SK-N-SH (cell line): ENCODE results near the gene EXD2. TPM values are rescaled to one million over a fixed set of nuclear protein-coding genes. Genes with fewer than 3 reads are reported as not detected.

ENCODE experiments used
- CTCF ChIA-PET: fragments of 300-600, 350-600 bp; formaldehyde crosslinking; extraction: SDS; loops from one replicate; lab custom pipeline; 2021; lab: Yijun Ruan, JAX
- POLR2A ChIA-PET: fragments of 350-600 bp; sonication (Branson Sonifier 250); formaldehyde crosslinking; extraction: SDS; loops from one replicate; lab custom pipeline; 2020; ENCODE audit warnings: antibody characterized with exemption, inconsistent platforms; lab: Yijun Ruan, JAX
- DNase-seq: peaks from one replicate; pipeline ENCODE4 v3.0.0; 2012
- H2AFZ ChIP-seq: fragments of 200-600 bp; sonication (generic); 2 replicates; pipeline ENCODE4 v1.8.1; 2016; ENCODE audit warnings: antibody characterized with exemption, mild to moderate bottlenecking, low read depth
- H3F3A ChIP-seq: fragments of 200-600 bp; sonication (generic); replicated peaks from 2 replicates; pipeline ENCODE3; 2016; ENCODE audit warnings: antibody characterized with exemption, mild to moderate bottlenecking; ENCODE audit not compliant: insufficient read depth
- H3K27ac ChIP-seq, 2 experiments: fragments of 200-500 bp in 1 of 2; fragments of 200-600 bp in 1 of 2; sonication (Bioruptor generic) in 1 of 2; sonication (generic), shearing (Covaris generic) in 1 of 2; 2 replicates each; pipeline versions ENCODE4 v1.5.1 to v1.6.1; 2014 to 2016; ENCODE audit warnings: low read depth in 2 of 2, inconsistent platforms in 1 of 2, low read length in 1 of 2, mild to moderate bottlenecking in 1 of 2, mixed read lengths in 1 of 2
- H3K27me3 ChIP-seq: fragments of 200-600 bp; sonication (generic), shearing (Covaris generic); 2 replicates; pipeline ENCODE4 v1.6.1; 2016; ENCODE audit warnings: mixed run types; ENCODE audit not compliant: insufficient read depth
- H3K36me3 ChIP-seq, 2 experiments: fragments of 200-500 bp in 1 of 2; fragments of 200-600 bp in 1 of 2; sonication (Bioruptor generic) in 1 of 2; sonication (generic) in 1 of 2; replicated peaks in 1 of 2; 2 replicates each; pipeline versions ENCODE3 to v1.5.1; 2014 to 2016; ENCODE audit warnings: low read length in 1 of 2, mild to moderate bottlenecking in 1 of 2; ENCODE audit not compliant: insufficient read depth in 2 of 2, control insufficient read depth in 1 of 2
- H3K4me1 ChIP-seq, 2 experiments: fragments of 200-500 bp in 1 of 2; fragments of 200-600 bp in 1 of 2; sonication (Bioruptor generic) in 1 of 2; sonication (generic), shearing (Covaris generic) in 1 of 2; 2 replicates each; pipeline versions ENCODE4 v1.5.1 to v1.6.1; 2014 to 2016; ENCODE audit warnings: low read depth in 1 of 2, low read length in 1 of 2, mixed run types in 1 of 2; ENCODE audit not compliant: insufficient read depth in 2 of 2, control insufficient read depth in 1 of 2
- H3K4me2 ChIP-seq: fragments of 200-600 bp; sonication (generic), shearing (Covaris generic); 2 replicates; pipeline ENCODE4 v1.6.1; 2017; ENCODE audit warnings: mixed run types
- H3K4me3 ChIP-seq, 2 experiments: fragments of 200-500 bp in 1 of 2; fragments of 200-600 bp in 1 of 2; sonication (Bioruptor generic) in 1 of 2; sonication (generic), shearing (Covaris generic) in 1 of 2; 2 replicates each; pipeline versions ENCODE4 v1.5.1 to v1.8.1; 2014 to 2016; ENCODE audit warnings: low read depth in 2 of 2, inconsistent platforms in 1 of 2, low read length in 1 of 2, mild to moderate bottlenecking in 1 of 2, mixed read lengths in 1 of 2, moderate library complexity in 1 of 2
- H3K79me2 ChIP-seq: fragments of 200-600 bp; sonication (generic); 2 replicates; pipeline ENCODE4 v1.8.1; 2017; ENCODE audit warnings: mild to moderate bottlenecking; ENCODE audit not compliant: insufficient read depth
- H3K9ac ChIP-seq: fragments of 200-600 bp; sonication (generic); 2 replicates; pipeline ENCODE4 v1.6.1; 2017; ENCODE audit warnings: mixed run types
- H3K9me2 ChIP-seq: fragments of 200-600 bp; sonication (generic); 2 replicates; pipeline ENCODE4 v1.6.1; 2017; ENCODE audit warnings: mixed run types
- H3K9me3 ChIP-seq: fragments of 200-600 bp; sonication (generic); 2 replicates; pipeline ENCODE4 v1.6.1; 2017; ENCODE audit warnings: mixed run types, mild to moderate bottlenecking, moderate library complexity
- H4K20me1 ChIP-seq: fragments of 200-600 bp; sonication (generic); 2 replicates; pipeline ENCODE4 v1.6.1; 2017; ENCODE audit warnings: mild to moderate bottlenecking, mixed run types; ENCODE audit not compliant: insufficient read depth
- CHD2 ChIP-seq: fragments of 150-350 bp; IDR thresholded peaks from 2 replicates; pipeline ENCODE4 v1.6.1; 2018; ENCODE audit warnings: low read length; ENCODE audit not compliant: partially characterized antibody
- CTCF ChIP-seq: fragments of 200-600 bp; sonication (generic); IDR thresholded peaks from 2 replicates; pipeline ENCODE4 v1.6.1; 2017; ENCODE audit warnings: antibody characterized with exemption, mild to moderate bottlenecking, moderate library complexity
- EP300 ChIP-seq, 2 experiments: IDR thresholded peaks; 2 replicates each; pipeline versions ENCODE4 v1.4.0 to v1.6.1; 2012; ENCODE audit warnings: borderline replicate concordance in 1 of 2, low read depth in 1 of 2, low read length in 1 of 2
- FOSL2 ChIP-seq: IDR thresholded peaks from 2 replicates; pipeline ENCODE4 v1.4.0; 2012; ENCODE audit warnings: low read depth, mild to moderate bottlenecking, moderate library complexity, borderline replicate concordance
- FOXJ3 ChIP-seq: sonication (generic); formaldehyde crosslinking; IDR thresholded peaks from 2 replicates; pipeline ENCODE4 v1.5.1; 2020; ENCODE audit warnings: mild to moderate bottlenecking, missing genetic modification reagents
- JUND ChIP-seq: IDR thresholded peaks from 2 replicates; pipeline ENCODE4 v1.4.0; 2012
- MXI1 ChIP-seq: IDR thresholded peaks from 2 replicates; pipeline ENCODE4 v1.6.1; 2012; ENCODE audit warnings: mild to moderate bottlenecking, low read depth, low read length, improper control_type of control experiment
- NFIC ChIP-seq: IDR thresholded peaks from 2 replicates; pipeline ENCODE4 v1.4.0; 2012; ENCODE audit warnings: borderline replicate concordance
- POLR2AphosphoS5 ChIP-seq: IDR thresholded peaks from 2 replicates; pipeline ENCODE4 v1.6.1; 2012; ENCODE audit warnings: low read depth, low read length
- RAD21 ChIP-seq: IDR thresholded peaks from 2 replicates; pipeline ENCODE4 v1.6.1; 2012; ENCODE audit warnings: mild to moderate bottlenecking, low read length
- RCOR1 ChIP-seq: fragments of 150-350 bp; IDR thresholded peaks from 2 replicates; pipeline ENCODE4 v1.6.1; 2017; ENCODE audit warnings: antibody characterized with exemption, low read length
- RFX5 ChIP-seq: IDR thresholded peaks from 2 replicates; pipeline ENCODE4 v1.6.1; 2012; ENCODE audit warnings: mild to moderate bottlenecking, improper control_type of control experiment, low read length
- SIN3A ChIP-seq: IDR thresholded peaks from 2 replicates; pipeline ENCODE4 v1.6.1; 2012; ENCODE audit warnings: low read depth, mild to moderate bottlenecking, low read length, moderate library complexity, borderline replicate concordance
- TAF1 ChIP-seq: IDR thresholded peaks from 2 replicates; pipeline ENCODE4 v1.6.1; 2012; ENCODE audit warnings: low read depth, mild to moderate bottlenecking, low read length, moderate library complexity, borderline replicate concordance
- TEAD4 ChIP-seq: IDR thresholded peaks from 2 replicates; pipeline ENCODE4 v1.4.0; 2012; ENCODE audit warnings: mild to moderate bottlenecking, borderline replicate concordance; ENCODE audit not compliant: insufficient read depth
- WGBS: methylation state at CpG from one replicate; pipeline ENCODE4 v1.1.6; 2017; ENCODE audit warnings: low lambda C conversion rate; 5-methylcytosine and 5-hydroxymethylcytosine counted together
- polyA plus RNA-seq, 3 experiments: library from polyadenylated mRNA; depleted of rRNA; stranded (reverse); fragments of >200 nt; gene quantifications; 2 replicates each; pipeline ENCODE4 v1.2.3, GENCODE V29; 2012
- TF ChIP-seq, protein P1 (sequence below): IDR thresholded peaks from 2 replicates; pipeline ENCODE4 v1.4.0; 2012; ENCODE audit warnings: low read depth
- TF ChIP-seq, protein P2 (sequence below): IDR thresholded peaks from 2 replicates; pipeline ENCODE4 v1.6.1; 2012; ENCODE audit warnings: mild to moderate bottlenecking, low read depth, low read length, moderate library complexity
- TF ChIP-seq, protein P3 (sequence below): IDR thresholded peaks from 2 replicates; pipeline ENCODE4 v1.4.0; 2012; ENCODE audit warnings: low read depth, borderline replicate concordance
- TF ChIP-seq, protein P4 (sequence below): IDR thresholded peaks from 2 replicates; pipeline ENCODE4 v1.4.0; 2012; ENCODE audit warnings: low read depth, borderline replicate concordance

The EXD2 gene
- polyA plus RNA-seq, 1 of the 3 experiments (the other 2 are of a cell fraction), result 15.1 TPM

DNA sequence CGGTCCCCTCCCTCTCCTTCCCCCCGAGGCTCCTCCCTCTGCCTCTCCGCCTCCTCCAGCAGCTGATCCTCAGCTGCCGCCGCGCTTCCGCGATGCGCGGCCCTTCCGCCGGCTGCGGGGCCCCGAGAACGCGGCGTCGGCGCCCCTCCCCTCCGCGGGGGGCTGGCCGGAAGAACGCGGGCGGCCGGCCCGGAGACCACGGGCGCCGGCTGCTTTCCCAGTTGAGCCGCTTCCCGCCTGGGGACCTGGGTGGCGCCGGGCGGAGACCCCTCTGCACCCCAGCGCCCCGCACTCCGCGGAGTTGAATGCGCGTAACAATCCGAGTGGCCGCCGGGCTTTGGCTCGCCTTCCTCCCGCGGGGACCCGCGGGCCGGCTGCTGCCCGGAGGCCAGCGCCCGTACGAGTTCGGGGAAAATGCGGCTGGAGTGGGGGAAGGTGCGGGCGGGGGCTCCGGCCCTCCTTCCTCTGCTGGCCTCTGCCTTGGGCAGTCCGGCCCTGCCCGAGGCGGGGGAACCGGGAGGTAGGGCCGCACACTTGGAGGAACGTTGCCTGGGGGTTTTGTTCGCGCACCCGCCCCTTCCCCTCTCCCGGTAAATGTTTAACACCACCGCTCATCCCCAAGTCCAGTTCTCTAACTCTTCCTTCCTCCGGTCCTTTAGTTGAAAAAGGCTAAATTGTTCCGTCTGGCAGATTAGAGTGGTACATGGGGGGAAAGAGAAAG is 38.0 kb upstream of the EXD2 start (continued):
- TF ChIP-seq SIN3A (peak; percentile 89), TEAD4 (no peak), MXI1 (peak; percentile 76), RCOR1 (no peak)
- TF ChIP-seq, protein P1, sequence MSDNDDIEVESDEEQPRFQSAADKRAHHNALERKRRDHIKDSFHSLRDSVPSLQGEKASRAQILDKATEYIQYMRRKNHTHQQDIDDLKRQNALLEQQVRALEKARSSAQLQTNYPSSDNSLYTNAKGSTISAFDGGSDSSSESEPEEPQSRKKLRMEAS, result peak; percentile 63

- Histone ChIP-seq H3K27ac (peak overlapping the region; percentile 82 to 86), H3K4me2 (peak overlapping the region; percentile 91), H2AFZ (peak overlapping the region; percentile 91), H3K4me3 (peak overlapping the region; percentile 88 to 91), H3K4me1 (peaks cover 18 to 19% of the 10 kb centered on the region in 2 experiments; a peak in 3 of 4 replicates), H3K27me3 (no peaks in the 10 kb centered on the region), H3K9me2 (no peaks in the 10 kb centered on the region), H3F3A (peaks cover 14% of the 10 kb centered on the region), H3K79me2 (peaks cover 36% of the 10 kb centered on the region), H3K9me3 (no peaks in the 10 kb centered on the region), H4K20me1 (peaks cover 17% of the 10 kb centered on the region; the same call in 1 of the 2 replicates), H3K9ac (peak overlapping the region; percentile 91), H3K36me3 (peaks cover 0 to 5% of the 10 kb centered on the region in 2 experiments)
- TF ChIP-seq, protein P2, sequence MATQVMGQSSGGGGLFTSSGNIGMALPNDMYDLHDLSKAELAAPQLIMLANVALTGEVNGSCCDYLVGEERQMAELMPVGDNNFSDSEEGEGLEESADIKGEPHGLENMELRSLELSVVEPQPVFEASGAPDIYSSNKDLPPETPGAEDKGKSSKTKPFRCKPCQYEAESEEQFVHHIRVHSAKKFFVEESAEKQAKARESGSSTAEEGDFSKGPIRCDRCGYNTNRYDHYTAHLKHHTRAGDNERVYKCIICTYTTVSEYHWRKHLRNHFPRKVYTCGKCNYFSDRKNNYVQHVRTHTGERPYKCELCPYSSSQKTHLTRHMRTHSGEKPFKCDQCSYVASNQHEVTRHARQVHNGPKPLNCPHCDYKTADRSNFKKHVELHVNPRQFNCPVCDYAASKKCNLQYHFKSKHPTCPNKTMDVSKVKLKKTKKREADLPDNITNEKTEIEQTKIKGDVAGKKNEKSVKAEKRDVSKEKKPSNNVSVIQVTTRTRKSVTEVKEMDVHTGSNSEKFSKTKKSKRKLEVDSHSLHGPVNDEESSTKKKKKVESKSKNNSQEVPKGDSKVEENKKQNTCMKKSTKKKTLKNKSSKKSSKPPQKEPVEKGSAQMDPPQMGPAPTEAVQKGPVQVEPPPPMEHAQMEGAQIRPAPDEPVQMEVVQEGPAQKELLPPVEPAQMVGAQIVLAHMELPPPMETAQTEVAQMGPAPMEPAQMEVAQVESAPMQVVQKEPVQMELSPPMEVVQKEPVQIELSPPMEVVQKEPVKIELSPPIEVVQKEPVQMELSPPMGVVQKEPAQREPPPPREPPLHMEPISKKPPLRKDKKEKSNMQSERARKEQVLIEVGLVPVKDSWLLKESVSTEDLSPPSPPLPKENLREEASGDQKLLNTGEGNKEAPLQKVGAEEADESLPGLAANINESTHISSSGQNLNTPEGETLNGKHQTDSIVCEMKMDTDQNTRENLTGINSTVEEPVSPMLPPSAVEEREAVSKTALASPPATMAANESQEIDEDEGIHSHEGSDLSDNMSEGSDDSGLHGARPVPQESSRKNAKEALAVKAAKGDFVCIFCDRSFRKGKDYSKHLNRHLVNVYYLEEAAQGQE, result no peak
- TF ChIP-seq, protein P1, result no peak
- no peak for TF ChIP-seq FOXJ3 (CRISPR knock-in tag)
- no peak for TF ChIP-seq RAD21
- TF ChIP-seq EP300 (IDR thresholded peaks at IDR 0.05; ENCODE audit: borderline replicate concordance in 1 of 2, low read depth in 1 of 2, low read length in 1 of 2), result no peak
- no peak for TF ChIP-seq FOSL2
- TF ChIP-seq, protein P3, sequence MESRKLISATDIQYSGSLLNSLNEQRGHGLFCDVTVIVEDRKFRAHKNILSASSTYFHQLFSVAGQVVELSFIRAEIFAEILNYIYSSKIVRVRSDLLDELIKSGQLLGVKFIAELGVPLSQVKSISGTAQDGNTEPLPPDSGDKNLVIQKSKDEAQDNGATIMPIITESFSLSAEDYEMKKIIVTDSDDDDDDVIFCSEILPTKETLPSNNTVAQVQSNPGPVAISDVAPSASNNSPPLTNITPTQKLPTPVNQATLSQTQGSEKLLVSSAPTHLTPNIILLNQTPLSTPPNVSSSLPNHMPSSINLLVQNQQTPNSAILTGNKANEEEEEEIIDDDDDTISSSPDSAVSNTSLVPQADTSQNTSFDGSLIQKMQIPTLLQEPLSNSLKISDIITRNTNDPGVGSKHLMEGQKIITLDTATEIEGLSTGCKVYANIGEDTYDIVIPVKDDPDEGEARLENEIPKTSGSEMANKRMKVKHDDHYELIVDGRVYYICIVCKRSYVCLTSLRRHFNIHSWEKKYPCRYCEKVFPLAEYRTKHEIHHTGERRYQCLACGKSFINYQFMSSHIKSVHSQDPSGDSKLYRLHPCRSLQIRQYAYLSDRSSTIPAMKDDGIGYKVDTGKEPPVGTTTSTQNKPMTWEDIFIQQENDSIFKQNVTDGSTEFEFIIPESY, result no peak
- no peak for TF ChIP-seq MXI1
- no peak for TF ChIP-seq POLR2AphosphoS5
- no peak for TF ChIP-seq RFX5
- TF ChIP-seq NFIC, result no peak
- TF ChIP-seq RCOR1, result no peak
- TF ChIP-seq TAF1, result no peak
- no peak for TF ChIP-seq CTCF
- TF ChIP-seq CHD2, result no peak
- TF ChIP-seq JUND, result no peak
- TF ChIP-seq, protein P4, sequence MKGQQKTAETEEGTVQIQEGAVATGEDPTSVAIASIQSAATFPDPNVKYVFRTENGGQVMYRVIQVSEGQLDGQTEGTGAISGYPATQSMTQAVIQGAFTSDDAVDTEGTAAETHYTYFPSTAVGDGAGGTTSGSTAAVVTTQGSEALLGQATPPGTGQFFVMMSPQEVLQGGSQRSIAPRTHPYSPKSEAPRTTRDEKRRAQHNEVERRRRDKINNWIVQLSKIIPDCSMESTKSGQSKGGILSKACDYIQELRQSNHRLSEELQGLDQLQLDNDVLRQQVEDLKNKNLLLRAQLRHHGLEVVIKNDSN, result no peak
- ChIA-PET CTCF (interaction anchor here (1.7 kb wide), 1 partner anchor 24 kb away, joined by 6 read pairs; no protein-coding TSS in a partner anchor), POLR2A (no interaction called here)
- WGBS, result 30% methylated on average over 13 of the region's 13 CpGs
- DNase-seq, result peak; percentile 36
These were observed 37.4 kb upstream of the EXD2 start for GRCh38 chr14:69153873-69154270.
